Limb (tissue), 2 donors: ENCODE results near the gene SLAMF6.
"Not testable (repeated sequence)": the region's sequence is repeated elsewhere in the genome, so short reads cannot be mapped to it uniquely, and the experiment has no call there.

Experiments used
- DNase-seq, 2 donors: peaks; one replicate each; pipeline ENCODE4 v3.0.0-alpha.2; 2016; ENCODE audit errors: extremely low spot score in 2 of 2

Gene SLAMF6

GRCh38 chr1:160542303-160542945, 19.4 kb upstream of the SLAMF6 start:
- DNase-seq: no peak

GRCh38 chr1:160541622-160542302, 18.7 kb upstream of the SLAMF6 start:
- no peak for DNase-seq

- DNase-seq: no peak
Measured at GRCh38 chr1:160540859-160541233, 17.8 kb upstream of the SLAMF6 start.

DNA sequence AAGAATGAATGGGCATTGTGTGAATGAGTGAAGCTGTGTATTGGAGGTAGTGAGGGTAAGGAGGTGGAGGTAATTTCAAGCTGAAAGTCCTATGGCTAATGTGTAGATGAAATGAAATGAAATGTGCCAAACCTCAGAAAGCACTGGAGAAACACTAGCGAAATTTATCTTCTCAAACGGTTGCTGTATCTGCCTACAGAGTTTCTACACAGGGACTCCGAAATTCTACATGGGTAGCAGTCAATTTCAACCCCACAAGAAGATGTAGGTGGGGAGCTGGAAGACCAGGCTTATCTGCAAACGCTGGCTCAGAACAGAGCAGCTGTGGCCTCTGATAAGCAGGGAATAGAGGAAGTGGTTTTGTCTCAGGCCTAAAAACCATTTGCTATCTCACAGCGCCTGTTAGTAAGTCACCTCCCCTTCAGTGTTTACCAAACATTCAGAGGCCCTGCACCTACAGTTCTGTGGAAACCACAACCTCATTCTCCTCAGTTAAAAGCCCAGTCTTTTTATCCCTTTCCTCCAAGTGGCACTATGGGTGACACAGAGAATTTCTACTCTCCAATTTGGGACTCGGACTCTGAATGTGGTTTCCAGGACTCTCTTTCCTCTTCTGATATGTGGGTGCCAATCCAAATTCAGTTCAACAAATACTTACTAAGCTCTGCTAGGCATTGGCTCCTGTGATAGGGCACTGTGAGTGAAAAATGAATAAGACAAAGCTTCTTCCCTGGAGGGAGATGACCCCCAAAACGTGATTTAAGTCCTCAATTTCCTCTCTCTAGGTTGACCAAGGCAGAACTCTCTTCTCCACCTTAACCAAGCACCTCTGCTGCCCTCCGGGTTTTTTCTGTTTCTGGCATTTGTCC, 17.2 kb upstream of the SLAMF6 start:
- DNase-seq: no peak

DNA sequence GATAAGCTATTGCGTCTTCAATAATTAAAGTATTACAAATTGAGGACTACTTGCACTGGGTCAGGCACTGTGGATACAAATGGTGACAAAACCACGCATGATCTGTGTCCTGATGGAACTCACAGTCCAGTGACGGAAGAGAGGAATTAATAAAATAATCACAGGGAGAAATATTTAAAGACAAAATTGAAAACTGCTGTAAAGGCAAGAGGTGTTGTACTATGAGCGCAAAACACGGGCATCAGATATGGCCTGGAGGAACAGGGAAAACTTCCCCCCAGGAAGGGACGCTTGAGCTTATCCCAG, 16.6 kb upstream of the SLAMF6 start:
- DNase-seq: no peak

GRCh38 chr1:160538985-160539651, 16.1 kb upstream of the SLAMF6 start:
- DNase-seq: no peak

DNA sequence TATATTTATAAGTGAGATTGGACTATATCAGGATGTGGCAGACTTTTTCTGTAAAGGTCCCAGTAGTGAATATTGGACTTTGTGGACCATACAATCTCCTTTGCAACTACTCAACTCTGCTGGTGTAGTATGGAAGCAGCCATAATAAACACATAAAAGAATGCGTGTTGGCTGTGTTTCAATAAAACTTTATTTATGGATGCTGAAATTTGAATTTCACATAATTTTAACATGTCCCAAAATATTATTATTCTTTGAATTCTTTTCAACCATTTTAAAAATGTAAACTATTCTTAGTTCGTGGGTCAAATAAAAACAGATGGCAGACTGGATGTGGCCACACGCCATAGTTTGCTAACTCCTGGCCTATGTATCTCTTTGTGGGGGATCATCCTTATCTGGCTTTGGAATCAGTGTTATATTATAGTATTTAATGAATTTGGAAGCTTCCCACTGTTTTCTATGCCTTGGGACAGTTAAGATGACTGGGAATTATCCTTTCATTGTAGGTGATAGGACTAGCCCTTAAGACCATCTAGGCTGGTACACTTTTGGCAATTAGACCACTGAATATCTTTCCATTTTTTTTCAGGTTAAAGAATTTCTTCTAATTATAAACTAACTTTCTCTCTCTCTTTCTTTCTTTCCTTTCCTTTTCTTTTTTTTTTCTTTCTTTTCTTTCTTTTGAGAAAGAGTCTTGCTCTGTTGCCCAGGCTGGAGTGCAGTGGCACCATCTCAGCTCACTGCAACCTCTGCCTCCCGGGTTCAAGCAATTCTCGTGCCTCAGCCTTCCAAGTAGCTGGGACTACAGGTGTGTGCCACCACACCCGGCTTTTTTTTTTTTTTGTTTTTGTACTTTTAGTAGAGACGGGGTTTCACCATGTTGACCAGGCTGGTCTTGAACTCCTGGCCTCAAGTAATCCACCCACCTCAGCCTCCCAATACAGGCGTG, 14.9 kb upstream of the SLAMF6 start:
- DNase-seq: no peak

GRCh38 chr1:160534823-160535605, 12.0 kb upstream of the SLAMF6 start:
- no peak for DNase-seq

- not testable (repeated sequence) for DNase-seq
Measured at GRCh38 chr1:160532557-160532813, 9.4 kb upstream of the SLAMF6 start.

DNA sequence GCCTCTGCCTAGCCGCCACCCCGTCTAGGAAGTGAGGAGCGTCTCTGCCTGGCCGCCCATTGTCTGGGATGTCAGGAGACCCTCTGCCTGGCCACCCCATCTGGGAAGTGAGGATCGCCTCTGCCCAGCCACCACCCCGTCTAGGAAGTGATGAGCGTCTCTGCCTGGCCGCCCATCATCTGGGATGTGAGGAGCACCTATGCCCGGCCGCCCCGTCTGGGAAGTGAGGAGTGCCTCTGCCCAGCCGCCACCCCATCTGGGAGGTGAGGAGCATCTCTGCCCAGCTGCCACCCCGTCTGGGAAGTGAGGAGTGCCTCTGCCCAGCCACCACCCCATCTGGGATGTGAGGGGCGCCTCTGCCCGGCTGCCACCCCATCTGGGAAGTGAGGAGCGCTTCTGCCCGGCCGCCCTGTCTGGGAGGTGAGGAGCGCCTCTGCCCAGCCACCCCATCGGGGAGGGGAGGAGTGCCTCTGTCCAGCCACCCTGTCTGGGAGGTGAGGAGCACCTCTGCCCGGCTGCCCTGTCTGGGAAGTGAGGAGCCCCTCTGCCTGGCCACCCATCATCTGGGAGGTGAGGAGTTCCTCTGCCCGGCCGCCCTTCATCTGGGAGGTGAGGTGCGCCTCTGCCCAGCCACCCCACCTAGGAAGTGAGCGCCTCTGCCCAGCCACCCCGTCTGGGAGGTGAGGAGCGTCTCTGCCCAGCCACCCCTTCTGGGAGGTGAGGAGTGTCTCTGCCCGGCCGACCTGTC, 8.9 kb upstream of the SLAMF6 start:
- not testable (repeated sequence) for DNase-seq

- DNase-seq: not testable (repeated sequence)
Measured at GRCh38 chr1:160529401-160529952, 6.4 kb upstream of the SLAMF6 start.

- DNase-seq: not testable (repeated sequence)
Measured at GRCh38 chr1:160523789-160524188, 734 bp upstream of the SLAMF6 start.

GRCh38 chr1:160522136-160522535, 919 bp downstream of the SLAMF6 start:
- DNase-seq: no peak

GRCh38 chr1:160521554-160521953, 1.5 kb downstream of the SLAMF6 start:
- no peak for DNase-seq

DNA sequence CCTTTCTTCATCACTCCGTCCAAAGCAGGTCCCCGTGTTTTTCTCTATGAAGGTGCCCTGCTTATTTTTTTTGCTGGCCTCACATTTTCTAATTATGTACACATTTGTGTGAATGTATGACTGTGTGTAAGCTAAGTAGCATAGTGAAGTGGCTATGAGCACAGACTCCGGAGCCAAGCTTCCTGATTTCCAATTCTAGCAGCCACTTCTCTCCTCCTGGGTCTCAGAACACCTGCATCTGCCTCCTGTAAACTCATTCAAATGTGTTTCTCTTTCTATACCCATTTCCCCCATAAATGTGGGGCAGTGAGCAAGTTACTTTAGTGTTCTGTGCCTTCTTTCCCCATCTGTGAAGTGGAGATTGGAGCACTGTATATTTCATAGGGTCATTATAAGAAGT, 2.1 kb downstream of the SLAMF6 start:
- DNase-seq: no peak

DNA sequence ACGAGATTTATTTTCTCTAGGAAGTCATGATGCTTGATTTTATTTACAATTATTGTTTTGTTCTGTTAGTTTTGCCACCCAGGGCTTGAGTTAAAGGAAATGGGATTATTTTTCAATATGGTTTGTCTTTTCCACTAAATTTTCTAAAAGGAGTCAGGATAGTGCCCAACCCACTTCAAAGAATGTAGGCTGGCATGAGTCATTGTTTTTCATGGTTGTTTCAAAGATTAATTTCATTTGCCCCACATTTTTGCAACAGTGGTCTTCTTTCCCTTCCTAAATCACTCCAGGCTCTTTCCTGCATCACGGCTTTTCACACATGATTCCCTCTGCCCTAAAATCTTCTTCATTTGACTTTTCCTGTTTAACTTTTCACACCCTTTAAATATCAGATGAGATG, 2.5 kb downstream of the SLAMF6 start:
- no peak for DNase-seq

DNA sequence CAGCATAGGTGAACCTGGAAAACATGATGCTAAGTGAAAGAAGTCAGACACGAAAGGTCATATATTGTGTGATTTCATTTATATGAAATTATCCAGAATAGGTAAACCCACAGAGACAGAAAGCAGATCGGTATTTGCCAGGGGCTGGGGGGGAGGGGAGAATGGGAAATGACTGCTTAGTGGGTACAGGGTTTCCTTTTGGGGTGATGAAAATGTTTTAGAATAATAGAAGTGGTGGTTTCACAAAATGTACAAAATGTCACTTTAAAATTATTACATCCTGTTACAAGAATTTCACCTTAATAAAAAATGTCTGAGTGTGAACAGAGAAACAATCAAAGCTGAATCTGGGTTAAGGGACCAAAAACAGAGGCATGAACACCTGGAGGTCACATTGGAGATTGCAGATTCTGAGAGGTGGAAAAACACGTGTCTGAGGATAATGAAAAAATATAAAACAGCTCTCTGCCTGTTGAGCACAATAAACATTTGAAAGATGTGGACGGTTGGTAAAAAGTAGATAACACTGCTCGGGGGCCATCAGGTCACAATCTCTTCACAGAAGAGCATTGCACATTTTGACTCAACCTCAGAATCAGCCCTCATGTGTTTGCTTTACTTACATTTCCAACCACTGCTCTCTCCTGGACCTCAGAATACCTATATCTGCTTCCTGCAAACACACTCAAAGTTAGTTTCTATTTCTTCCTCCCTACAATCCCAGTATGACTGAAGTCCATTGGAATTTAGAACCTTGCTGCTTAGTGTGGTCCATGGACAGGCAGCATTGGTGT, 3.2 kb downstream of the SLAMF6 start:
- no peak for DNase-seq

DNA sequence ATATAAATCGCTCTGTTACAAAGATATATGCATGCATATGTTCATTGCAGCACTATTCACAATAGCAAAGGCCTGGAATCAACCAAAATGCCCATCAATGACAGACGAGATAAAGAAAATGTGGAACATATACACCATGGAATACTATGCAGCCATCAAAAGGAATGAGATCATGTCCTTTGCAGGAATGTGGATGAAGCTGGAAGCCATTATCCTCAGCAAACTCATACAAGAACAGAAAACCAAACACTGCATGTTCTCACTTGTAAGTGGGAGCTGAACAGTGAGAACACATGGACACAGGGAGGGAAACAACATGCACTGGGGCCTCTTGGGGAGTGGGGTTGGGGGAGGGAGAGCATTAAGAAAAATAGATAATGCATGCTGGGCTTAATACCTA, 5.5 kb downstream of the SLAMF6 start:
- DNase-seq: not testable (repeated sequence)

DNA sequence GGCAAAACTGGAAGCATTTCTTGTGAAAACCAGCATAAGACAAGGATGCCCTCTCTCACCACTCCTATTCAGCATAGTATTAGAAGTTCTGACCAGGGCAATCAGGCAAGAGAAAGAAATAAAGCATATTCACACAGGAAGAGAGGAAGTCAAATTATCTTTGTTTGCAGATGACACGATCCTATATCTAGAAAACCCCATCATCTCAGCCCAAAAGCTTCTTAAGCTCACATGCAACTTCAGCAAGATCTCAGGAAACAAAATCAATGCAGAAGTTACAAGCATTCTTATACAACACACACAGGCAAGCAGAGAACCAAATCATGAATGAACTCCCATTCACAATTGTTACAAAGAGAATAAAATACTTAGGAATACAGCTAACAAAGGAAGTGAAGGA, 7.1 kb downstream of the SLAMF6 start:
- not testable (repeated sequence) for DNase-seq
